ENCODE measurements around the gene FGF6.

The FGF6 gene

GRCh38 chr12:4416276-4416675 is 29.3 kb downstream of the FGF6 start:
- no peaks in the 10 kb centered on the region for H3K9me2 ChIP-seq (ENCODE audit: low read depth, low read length)
- H3K79me2 ChIP-seq (ENCODE audit: insufficient read depth, low read length): no peaks in the 10 kb centered on the region
- H3K9ac ChIP-seq (ENCODE audit: low read length): no peak overlapping the region
- H3K9me3 ChIP-seq (ENCODE audit: low read length): no peaks in the 10 kb centered on the region
- no peaks in the 10 kb centered on the region for H3K27me3 ChIP-seq (ENCODE audit: insufficient read depth, low read length)
- H3K4me2 ChIP-seq (ENCODE audit: low read length): no peak overlapping the region
- H4K20me1 ChIP-seq (ENCODE audit: insufficient read depth, low read length): no peaks in the 10 kb centered on the region
- H3K36me3 ChIP-seq (ENCODE audit: insufficient read depth, low read length): no peaks in the 10 kb centered on the region
- TF ChIP-seq EZH2 (IDR thresholded peaks at IDR 0.05; ENCODE audit: borderline replicate concordance, low read length): no peak
- TF ChIP-seq, protein P1, sequence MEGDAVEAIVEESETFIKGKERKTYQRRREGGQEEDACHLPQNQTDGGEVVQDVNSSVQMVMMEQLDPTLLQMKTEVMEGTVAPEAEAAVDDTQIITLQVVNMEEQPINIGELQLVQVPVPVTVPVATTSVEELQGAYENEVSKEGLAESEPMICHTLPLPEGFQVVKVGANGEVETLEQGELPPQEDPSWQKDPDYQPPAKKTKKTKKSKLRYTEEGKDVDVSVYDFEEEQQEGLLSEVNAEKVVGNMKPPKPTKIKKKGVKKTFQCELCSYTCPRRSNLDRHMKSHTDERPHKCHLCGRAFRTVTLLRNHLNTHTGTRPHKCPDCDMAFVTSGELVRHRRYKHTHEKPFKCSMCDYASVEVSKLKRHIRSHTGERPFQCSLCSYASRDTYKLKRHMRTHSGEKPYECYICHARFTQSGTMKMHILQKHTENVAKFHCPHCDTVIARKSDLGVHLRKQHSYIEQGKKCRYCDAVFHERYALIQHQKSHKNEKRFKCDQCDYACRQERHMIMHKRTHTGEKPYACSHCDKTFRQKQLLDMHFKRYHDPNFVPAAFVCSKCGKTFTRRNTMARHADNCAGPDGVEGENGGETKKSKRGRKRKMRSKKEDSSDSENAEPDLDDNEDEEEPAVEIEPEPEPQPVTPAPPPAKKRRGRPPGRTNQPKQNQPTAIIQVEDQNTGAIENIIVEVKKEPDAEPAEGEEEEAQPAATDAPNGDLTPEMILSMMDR (IDR thresholded peaks at IDR 0.05; ENCODE audit: low read length): no peak
- no peak overlapping the region for H2AFZ ChIP-seq (ENCODE audit: low read length)
- no peaks in the 10 kb centered on the region for H3K4me1 ChIP-seq (ENCODE audit: insufficient read depth, low read length, severe bottlenecking)
- H3F3A ChIP-seq (ENCODE audit: insufficient read depth, low read length): no peaks in the 10 kb centered on the region
- no peak overlapping the region for H3K4me3 ChIP-seq (ENCODE audit: low read depth, low read length, poor library complexity, severe bottlenecking)
- H3K27ac ChIP-seq (ENCODE audit: low read depth, low read length, poor library complexity, severe bottlenecking): no peak overlapping the region

DNA sequence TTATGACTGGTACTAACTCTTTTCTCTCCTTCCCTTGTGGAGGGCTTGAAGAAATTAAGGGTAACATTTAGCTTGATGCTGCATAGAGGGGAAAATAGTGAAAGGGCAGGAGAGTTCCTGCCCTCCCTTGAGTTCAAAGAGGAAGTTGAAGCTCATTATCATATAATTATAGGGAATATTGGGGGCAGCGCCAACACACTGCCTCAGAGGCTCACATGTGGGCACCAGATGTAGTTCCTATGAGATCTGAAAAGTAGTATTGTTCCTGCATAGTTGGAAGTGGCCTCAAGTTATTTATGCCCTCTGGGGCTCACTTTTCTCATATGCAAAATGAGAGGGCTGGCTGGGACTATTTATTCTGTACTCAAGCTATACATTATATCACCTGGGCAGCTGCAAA is 33.1 kb downstream of the FGF6 start:
- no peak overlapping the region for H2AFZ ChIP-seq (ENCODE audit: low read length)
- H3K9ac ChIP-seq (ENCODE audit: low read length): no peak overlapping the region
- no peaks in the 10 kb centered on the region for H3F3A ChIP-seq (ENCODE audit: insufficient read depth, low read length)
- H3K9me3 ChIP-seq (ENCODE audit: low read length): no peaks in the 10 kb centered on the region
- H3K79me2 ChIP-seq (ENCODE audit: insufficient read depth, low read length): no peaks in the 10 kb centered on the region
- no peak overlapping the region for H3K27ac ChIP-seq (ENCODE audit: low read depth, low read length, poor library complexity, severe bottlenecking)
- TF ChIP-seq, protein P1 (IDR thresholded peaks at IDR 0.05; ENCODE audit: low read length): no peak
- TF ChIP-seq EZH2 (IDR thresholded peaks at IDR 0.05; ENCODE audit: borderline replicate concordance, low read length): no peak
- H3K27me3 ChIP-seq (ENCODE audit: insufficient read depth, low read length): 0 out of 2 replicates have a peak, but pooled peaks cover 3% of the 10 kb centered on the region
- H3K4me2 ChIP-seq (ENCODE audit: low read length): no peak overlapping the region
- H3K4me3 ChIP-seq (ENCODE audit: low read depth, low read length, poor library complexity, severe bottlenecking): no peak overlapping the region
- H3K9me2 ChIP-seq (ENCODE audit: low read depth, low read length): no peaks in the 10 kb centered on the region
- H3K4me1 ChIP-seq (ENCODE audit: insufficient read depth, low read length, severe bottlenecking): no peaks in the 10 kb centered on the region
- no peaks in the 10 kb centered on the region for H4K20me1 ChIP-seq (ENCODE audit: insufficient read depth, low read length)
- H3K36me3 ChIP-seq (ENCODE audit: insufficient read depth, low read length): no peaks in the 10 kb centered on the region

DNA sequence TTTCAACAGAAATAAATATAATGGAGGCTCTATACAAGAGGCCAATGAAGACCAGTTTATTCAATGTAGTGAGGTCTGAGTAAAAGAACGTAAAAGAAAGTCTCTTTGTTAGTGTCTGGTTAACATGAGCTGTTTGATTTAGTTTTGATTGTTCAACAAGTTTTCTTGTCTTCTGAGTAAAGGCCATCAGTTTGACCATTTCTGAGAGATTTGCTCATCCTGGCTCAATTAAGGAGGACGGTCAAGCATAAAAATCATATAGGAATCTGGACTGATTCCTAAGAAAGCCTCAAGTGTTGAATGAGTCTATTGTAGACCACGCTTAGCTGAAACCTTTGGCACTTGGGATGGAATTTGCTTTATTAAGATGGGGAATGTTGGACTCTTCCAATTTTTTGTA is 33.6 kb downstream of the FGF6 start:
- TF ChIP-seq EZH2 (IDR thresholded peaks at IDR 0.05; ENCODE audit: borderline replicate concordance, low read length): no peak
- TF ChIP-seq, protein P1 (IDR thresholded peaks at IDR 0.05; ENCODE audit: low read length): no peak

More for the DNA sequence above, 33.6 kb downstream of the FGF6 start:
- Histone ChIP-seq H4K20me1 (ENCODE audit: insufficient read depth, low read length) (no peaks in the 10 kb centered on the region), H3K4me3 (ENCODE audit: low read depth, low read length, poor library complexity, severe bottlenecking) (no peak overlapping the region), H3F3A (ENCODE audit: insufficient read depth, low read length) (no peaks in the 10 kb centered on the region), H3K36me3 (ENCODE audit: insufficient read depth, low read length) (no peaks in the 10 kb centered on the region), H3K27ac (ENCODE audit: low read depth, low read length, poor library complexity, severe bottlenecking) (no peak overlapping the region), H3K4me1 (ENCODE audit: insufficient read depth, low read length, severe bottlenecking) (no peaks in the 10 kb centered on the region), H2AFZ (ENCODE audit: low read length) (no peak overlapping the region), H3K9me3 (ENCODE audit: low read length) (no peaks in the 10 kb centered on the region), H3K27me3 (ENCODE audit: insufficient read depth, low read length) (0 out of 2 replicates have a peak, but pooled peaks cover 3% of the 10 kb centered on the region), H3K4me2 (ENCODE audit: low read length) (no peak overlapping the region), H3K9me2 (ENCODE audit: low read depth, low read length) (no peaks in the 10 kb centered on the region), H3K9ac (ENCODE audit: low read length) (no peak overlapping the region), H3K79me2 (ENCODE audit: insufficient read depth, low read length) (no peaks in the 10 kb centered on the region)

All from OCI-LY1 (cell line).